ENCODE data around the gene SCUBE3. TPM values are rescaled to one million over a fixed set of nuclear protein-coding genes. Genes with fewer than 3 reads are reported as not detected.

The SCUBE3 gene
- total RNA-seq, 1 donor from 2014 or later: 0.26 TPM

- peak in 1 of 2 donors; percentile 43 for DNase-seq (ENCODE audit: low read depth in 2 of 2)
Measured at GRCh38 chr6:35181308-35181932, 32.3 kb upstream of the SCUBE3 start.

- peak in 1 of 2 donors; percentile 66 for DNase-seq (ENCODE audit: low read depth in 2 of 2)
Measured at GRCh38 chr6:35181933-35182612, 31.7 kb upstream of the SCUBE3 start.

- no peak for DNase-seq (ENCODE audit: low read depth in 2 of 2)
Measured at GRCh38 chr6:35183281-35183680, 30.5 kb upstream of the SCUBE3 start.

GRCh38 chr6:35183935-35184334 lies 29.8 kb upstream of the SCUBE3 start:
- no peak for DNase-seq (ENCODE audit: low read depth in 2 of 2)

GRCh38 chr6:35184580-35185301 lies 29.0 kb upstream of the SCUBE3 start:
- DNase-seq (ENCODE audit: low read depth in 2 of 2): no peak

- DNase-seq (ENCODE audit: low read depth in 2 of 2): no peak
Measured at GRCh38 chr6:35185302-35185681, 28.5 kb upstream of the SCUBE3 start.

GRCh38 chr6:35185971-35186370 lies 27.8 kb upstream of the SCUBE3 start:
- no peak for DNase-seq (ENCODE audit: low read depth in 2 of 2)

GRCh38 chr6:35186571-35186970 lies 27.2 kb upstream of the SCUBE3 start:
- no peak for DNase-seq (ENCODE audit: low read depth in 2 of 2)

GRCh38 chr6:35188886-35189285 lies 24.9 kb upstream of the SCUBE3 start:
- DNase-seq (ENCODE audit: low read depth in 2 of 2): no peak

- DNase-seq (ENCODE audit: low read depth in 2 of 2): no peak
Measured at GRCh38 chr6:35190306-35190705, 23.4 kb upstream of the SCUBE3 start.

- no peak for DNase-seq (ENCODE audit: low read depth in 2 of 2)
Measured at GRCh38 chr6:35191889-35192288, 21.9 kb upstream of the SCUBE3 start.

GRCh38 chr6:35192301-35192860 lies 21.4 kb upstream of the SCUBE3 start:
- DNase-seq (ENCODE audit: low read depth in 2 of 2): no peak

GRCh38 chr6:35194390-35194789 lies 19.4 kb upstream of the SCUBE3 start:
- DNase-seq (ENCODE audit: low read depth in 2 of 2): no peak

- DNase-seq (ENCODE audit: low read depth in 2 of 2): no peak
Measured at GRCh38 chr6:35195120-35195780, 18.5 kb upstream of the SCUBE3 start.

- no peak for DNase-seq (ENCODE audit: low read depth in 2 of 2)
Measured at GRCh38 chr6:35197196-35197595, 16.6 kb upstream of the SCUBE3 start.

GRCh38 chr6:35199866-35200265 lies 13.9 kb upstream of the SCUBE3 start:
- DNase-seq (ENCODE audit: low read depth in 2 of 2): no peak

GRCh38 chr6:35202066-35202546 lies 11.7 kb upstream of the SCUBE3 start:
- DNase-seq (ENCODE audit: low read depth in 2 of 2): no peak

- no peak for DNase-seq (ENCODE audit: low read depth in 2 of 2)
Measured at GRCh38 chr6:35203152-35203670, 10.5 kb upstream of the SCUBE3 start.

GRCh38 chr6:35203680-35204079 lies 10.1 kb upstream of the SCUBE3 start:
- DNase-seq (ENCODE audit: low read depth in 2 of 2): no peak

GRCh38 chr6:35206346-35206745 lies 7.4 kb upstream of the SCUBE3 start:
- DNase-seq (ENCODE audit: low read depth in 2 of 2): no peak

- DNase-seq (ENCODE audit: low read depth in 2 of 2): no peak
Measured at GRCh38 chr6:35208419-35208818, 5.3 kb upstream of the SCUBE3 start.

All from dermis microvascular lymphatic vessel endothelial cell (primary cell).